BLaER1 (cell line): ENCODE results near the gene HOXD11.

Source experiments
- H3K27ac ChIP-seq: shearing (Covaris generic); formaldehyde crosslinking; 2 replicates; pipeline ENCODE4 v1.8.1; 2022
- H3K27me3 ChIP-seq: shearing (Covaris generic); formaldehyde crosslinking; 2 replicates; pipeline ENCODE4 v1.8.1; 2022
- H3K36me3 ChIP-seq: shearing (Covaris generic); formaldehyde crosslinking; 2 replicates; pipeline ENCODE4 v1.8.1; 2022
- H3K4me1 ChIP-seq: shearing (Covaris generic); formaldehyde crosslinking; 2 replicates; pipeline ENCODE4 v1.8.1; 2022
- H3K4me2 ChIP-seq: shearing (Covaris generic); formaldehyde crosslinking; 2 replicates; pipeline ENCODE4 v1.8.1; 2022
- H3K4me3 ChIP-seq: shearing (Covaris generic); formaldehyde crosslinking; 2 replicates; pipeline ENCODE4 v1.8.1; 2022
- H3K9ac ChIP-seq: shearing (Covaris generic); formaldehyde crosslinking; 2 replicates; pipeline ENCODE4 v1.8.1; 2022
- H3K9me3 ChIP-seq: shearing (Covaris generic); formaldehyde crosslinking; 2 replicates; pipeline ENCODE4 v1.8.1; 2022
- H4K20me1 ChIP-seq: shearing (Covaris generic); formaldehyde crosslinking; 2 replicates; pipeline ENCODE4 v1.8.1; 2022
- Cebpa-rat ChIP-seq: shearing (Covaris generic); IDR thresholded peaks from 2 replicates; pipeline ENCODE4 v1.8.1; 2022

The HOXD11 gene

GRCh38 chr2:176138526-176138922, 31.4 kb downstream of the HOXD11 start:
- Histone ChIP-seq H3K4me2 (no peak overlapping the region), H3K4me3 (no peak overlapping the region), H4K20me1 (peaks cover 6% of the 10 kb centered on the region; the same call in 1 of the 2 replicates), H3K9me3 (peaks cover 28% of the 10 kb centered on the region; the same call in 1 of the 2 replicates), H3K36me3 (no peaks in the 10 kb centered on the region), H3K4me1 (peaks cover 15% of the 10 kb centered on the region), H3K9ac (no peak overlapping the region), H3K27ac (no peak overlapping the region), H3K27me3 (peaks cover 74% of the 10 kb centered on the region)
- TF ChIP-seq Cebpa-rat: no peak

- no peak overlapping the region for H3K27ac ChIP-seq
- peaks cover 28% of the 10 kb centered on the region; the same call in 1 of the 2 replicates for H3K9me3 ChIP-seq
- no peak overlapping the region for H3K4me3 ChIP-seq
- no peak overlapping the region for H3K4me2 ChIP-seq
- H3K9ac ChIP-seq: no peak overlapping the region
- no peaks in the 10 kb centered on the region for H3K36me3 ChIP-seq
- H3K27me3 ChIP-seq: peaks cover 68% of the 10 kb centered on the region
- H3K4me1 ChIP-seq: peaks cover 15% of the 10 kb centered on the region
- TF ChIP-seq Cebpa-rat: no peak
- H4K20me1 ChIP-seq: peaks cover 5% of the 10 kb centered on the region; the same call in 1 of the 2 replicates
Observed at GRCh38 chr2:176138923-176139660, 32.0 kb downstream of the HOXD11 start.

GRCh38 chr2:176139661-176140512, 32.8 kb downstream of the HOXD11 start:
- no peak for TF ChIP-seq Cebpa-rat
- Histone ChIP-seq H3K27ac (no peak overlapping the region), H3K4me2 (no peak overlapping the region), H3K4me1 (peaks cover 15% of the 10 kb centered on the region), H4K20me1 (peaks cover 5% of the 10 kb centered on the region; the same call in 1 of the 2 replicates), H3K27me3 (peaks cover 60% of the 10 kb centered on the region), H3K36me3 (no peaks in the 10 kb centered on the region), H3K4me3 (no peak overlapping the region), H3K9ac (no peak overlapping the region), H3K9me3 (peaks cover 28% of the 10 kb centered on the region; the same call in 1 of the 2 replicates)

- H3K4me2 ChIP-seq: no peak overlapping the region; the same call in 1 of the 2 replicates
Observed at GRCh38 chr2:176140513-176141317, 33.6 kb downstream of the HOXD11 start.

GRCh38 chr2:176142281-176142680, 35.2 kb downstream of the HOXD11 start:
- Histone ChIP-seq H4K20me1 (no peaks in the 10 kb centered on the region), H3K4me1 (no peaks in the 10 kb centered on the region), H3K9ac (no peak overlapping the region), H3K4me2 (no peak overlapping the region), H3K36me3 (no peaks in the 10 kb centered on the region), H3K9me3 (peaks cover 25% of the 10 kb centered on the region; the same call in 1 of the 2 replicates), H3K27me3 (peaks cover 57% of the 10 kb centered on the region), H3K4me3 (no peak overlapping the region), H3K27ac (no peak overlapping the region)
- no peak for TF ChIP-seq Cebpa-rat

More at GRCh38 chr2:176140513-176141317, 33.6 kb downstream of the HOXD11 start:
- no peak overlapping the region for H3K27ac ChIP-seq
- H4K20me1 ChIP-seq: peaks cover 1% of the 10 kb centered on the region; the same call in 1 of the 2 replicates
- H3K4me1 ChIP-seq: peaks cover 11% of the 10 kb centered on the region
- H3K9me3 ChIP-seq: peaks cover 28% of the 10 kb centered on the region; the same call in 1 of the 2 replicates
- H3K27me3 ChIP-seq: peaks cover 56% of the 10 kb centered on the region
- no peak overlapping the region for H3K9ac ChIP-seq
- no peak overlapping the region for H3K4me3 ChIP-seq
- H3K36me3 ChIP-seq: no peaks in the 10 kb centered on the region
- no peak for TF ChIP-seq Cebpa-rat

GRCh38 chr2:176145085-176145969, 38.2 kb downstream of the HOXD11 start:
- Histone ChIP-seq H3K36me3 (no peaks in the 10 kb centered on the region), H3K4me3 (no peak overlapping the region), H3K4me1 (no peaks in the 10 kb centered on the region), H4K20me1 (no peaks in the 10 kb centered on the region; the same call in 1 of the 2 replicates), H3K9me3 (peaks cover 37% of the 10 kb centered on the region), H3K27me3 (peaks cover 61% of the 10 kb centered on the region), H3K27ac (no peak overlapping the region), H3K9ac (no peak overlapping the region), H3K4me2 (no peak overlapping the region)
- no peak for TF ChIP-seq Cebpa-rat

GRCh38 chr2:176146101-176146500, 39.0 kb downstream of the HOXD11 start:
- no peak for TF ChIP-seq Cebpa-rat

GRCh38 chr2:176146645-176147044, 39.6 kb downstream of the HOXD11 start:
- Histone ChIP-seq H3K36me3 (no peaks in the 10 kb centered on the region), H3K4me3 (no peak overlapping the region), H3K4me1 (no peaks in the 10 kb centered on the region), H3K27ac (no peak overlapping the region), H3K4me2 (no peak overlapping the region), H3K9me3 (peaks cover 45% of the 10 kb centered on the region), H3K9ac (no peak overlapping the region), H4K20me1 (no peaks in the 10 kb centered on the region; the same call in 1 of the 2 replicates), H3K27me3 (peaks cover 66% of the 10 kb centered on the region)
- TF ChIP-seq Cebpa-rat: no peak

More at GRCh38 chr2:176146101-176146500, 39.0 kb downstream of the HOXD11 start:
- no peaks in the 10 kb centered on the region for H3K4me1 ChIP-seq
- no peaks in the 10 kb centered on the region; the same call in 1 of the 2 replicates for H4K20me1 ChIP-seq
- H3K9ac ChIP-seq: no peak overlapping the region
- no peak overlapping the region for H3K4me3 ChIP-seq
- no peak overlapping the region for H3K27ac ChIP-seq
- peaks cover 40% of the 10 kb centered on the region for H3K9me3 ChIP-seq
- no peak overlapping the region for H3K4me2 ChIP-seq
- peaks cover 61% of the 10 kb centered on the region for H3K27me3 ChIP-seq
- no peaks in the 10 kb centered on the region for H3K36me3 ChIP-seq
